Measurements from ENCODE around the gene ELOVL6.
"Not testable (repeated sequence)": the region's sequence is repeated elsewhere in the genome, so short reads cannot be mapped to it uniquely, and the experiment has no call there.

ELOVL6 gene

DNA sequence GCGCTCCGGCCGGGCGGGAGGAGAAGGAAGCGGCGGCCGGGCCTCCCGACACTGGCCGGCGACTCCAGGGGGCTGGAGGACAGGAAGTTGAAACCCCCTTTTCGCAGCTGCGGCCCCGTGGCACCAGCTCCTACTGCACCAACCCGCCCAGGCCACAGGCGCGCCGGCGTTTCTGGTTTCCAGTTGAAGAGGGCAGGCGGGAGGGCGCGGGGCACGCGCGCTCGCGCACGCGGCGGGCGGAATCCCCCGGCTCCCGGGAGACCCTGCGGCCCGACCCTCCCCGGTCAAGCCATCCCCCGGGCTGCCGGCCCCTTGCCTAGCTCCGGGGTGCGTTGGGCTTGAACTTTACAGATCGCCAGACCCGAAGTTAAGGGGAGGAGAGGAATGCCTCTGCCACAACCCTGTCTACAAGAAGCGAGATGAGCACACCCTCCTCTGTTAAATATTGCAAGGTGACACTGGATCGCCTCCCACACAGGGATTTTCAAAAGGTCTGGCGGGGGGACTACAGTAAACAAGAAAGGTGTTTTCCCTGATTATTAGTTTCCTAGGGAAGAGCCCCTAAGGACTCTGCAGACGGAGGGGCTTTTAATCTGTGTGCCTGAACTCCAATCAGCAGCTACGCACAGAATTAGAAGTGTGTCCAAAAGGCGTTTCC is 1.4 kb downstream of the ELOVL6 start:
- DNase-seq (ENCODE audit: low read depth), result peak; percentile 49

DNA sequence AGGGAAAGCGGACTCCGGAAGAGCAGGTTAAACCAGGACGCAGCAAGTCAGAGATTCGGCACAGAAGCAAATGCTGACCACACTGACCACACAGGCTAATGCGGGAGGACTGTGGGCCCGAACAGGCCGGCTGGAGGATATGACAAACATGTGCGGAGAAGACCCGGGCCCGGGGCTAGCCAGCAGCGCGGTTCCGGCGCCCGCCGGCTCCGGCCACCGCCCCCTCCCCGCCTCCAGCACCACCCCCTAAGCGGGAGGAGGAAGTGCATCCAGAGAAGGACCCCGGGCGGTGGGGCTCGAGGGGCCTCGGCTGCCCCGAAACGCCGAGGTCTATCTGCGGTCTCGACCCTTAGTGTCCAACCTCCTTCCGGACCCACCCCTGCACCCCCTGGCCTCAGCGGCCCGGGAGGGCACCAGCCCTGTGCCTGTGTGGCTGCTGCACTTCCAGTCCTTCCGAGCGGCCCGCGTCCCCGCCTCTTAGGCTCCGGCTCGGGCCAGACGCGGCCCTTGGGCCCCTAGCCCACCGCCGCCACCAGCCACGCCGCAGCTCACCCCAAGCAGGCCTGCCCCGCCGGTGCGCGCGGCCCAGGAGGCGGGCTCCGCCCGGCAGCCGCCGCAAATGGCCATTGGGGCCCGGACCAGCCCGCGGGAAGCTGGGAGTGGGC is 2.1 kb downstream of the ELOVL6 start:
- DNase-seq (ENCODE audit: low read depth), result peak; percentile 37

DNA sequence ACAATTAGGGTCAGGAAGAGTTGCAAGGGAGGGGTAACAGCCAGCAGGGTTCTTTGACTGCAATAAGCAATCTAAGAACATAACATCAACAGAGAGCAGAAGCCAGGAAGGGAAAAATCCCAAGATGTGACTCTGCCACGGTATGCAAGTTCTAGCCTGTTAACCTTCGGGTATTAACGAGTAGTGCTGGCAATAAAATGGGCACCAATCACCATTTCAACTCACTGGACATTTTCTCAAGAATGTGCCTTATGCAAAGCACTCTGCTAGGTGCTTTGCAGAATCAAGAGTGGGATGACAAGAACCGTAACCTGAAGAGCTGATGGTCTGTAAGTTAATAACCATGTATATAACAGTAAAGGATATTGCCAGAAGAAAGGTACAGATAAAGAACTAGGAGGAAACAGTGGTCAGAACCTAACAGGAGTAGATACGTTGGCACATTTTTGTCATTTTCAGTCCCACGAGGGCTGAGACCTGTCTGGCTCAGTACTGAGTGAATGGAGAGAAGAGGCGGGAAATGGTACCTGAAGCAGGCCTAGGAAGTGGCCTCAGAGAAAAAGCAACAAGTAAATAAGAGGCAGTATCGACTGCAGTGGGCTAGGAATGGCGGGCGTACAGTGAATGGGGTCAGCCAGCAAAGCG is 2.7 kb downstream of the ELOVL6 start:
- no peak for DNase-seq (ENCODE audit: low read depth)

DNA sequence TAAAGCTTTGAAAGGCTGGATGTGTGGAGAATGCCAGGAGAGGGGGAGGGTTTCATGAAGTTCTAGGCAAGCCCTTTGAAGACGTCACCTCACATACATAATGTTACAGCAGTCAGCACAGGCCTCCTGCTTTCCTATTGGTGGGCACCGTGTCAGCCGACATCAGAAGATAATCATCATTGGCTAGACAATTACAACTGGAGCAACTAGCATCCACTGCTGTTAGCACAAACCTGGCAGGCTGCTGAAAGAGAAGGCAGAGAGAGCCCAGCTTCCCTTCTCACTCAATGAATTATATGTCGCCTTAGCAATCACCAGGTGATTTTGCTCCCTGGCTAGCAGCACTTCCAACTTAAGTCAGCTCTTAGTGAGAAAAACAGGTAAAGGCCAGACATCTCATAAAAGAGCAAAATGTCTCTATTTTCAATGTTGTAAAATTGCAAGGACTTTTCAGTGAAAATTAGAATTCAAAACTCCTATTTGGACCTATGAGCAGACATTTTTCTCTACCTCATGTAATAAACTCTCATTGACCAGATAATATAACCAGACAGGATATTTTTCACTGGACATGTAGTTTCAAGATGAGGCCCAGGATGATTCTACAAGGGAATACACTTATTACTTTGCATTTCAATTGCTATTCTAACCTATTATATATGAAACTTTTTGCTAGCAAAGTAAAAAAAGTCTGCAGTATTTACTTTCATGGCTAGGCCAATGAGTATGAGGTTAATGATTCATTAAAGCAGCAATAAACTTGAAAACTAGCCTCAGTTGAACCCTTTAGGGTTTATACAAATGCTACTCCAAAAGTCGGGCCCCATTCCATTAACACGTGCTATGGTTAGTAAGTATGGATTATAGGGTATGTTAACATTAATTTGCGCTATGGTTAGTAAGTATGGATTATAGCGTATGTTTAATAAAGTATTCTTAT is 4.3 kb downstream of the ELOVL6 start:
- peak; percentile 54 for DNase-seq (ENCODE audit: low read depth)

DNA sequence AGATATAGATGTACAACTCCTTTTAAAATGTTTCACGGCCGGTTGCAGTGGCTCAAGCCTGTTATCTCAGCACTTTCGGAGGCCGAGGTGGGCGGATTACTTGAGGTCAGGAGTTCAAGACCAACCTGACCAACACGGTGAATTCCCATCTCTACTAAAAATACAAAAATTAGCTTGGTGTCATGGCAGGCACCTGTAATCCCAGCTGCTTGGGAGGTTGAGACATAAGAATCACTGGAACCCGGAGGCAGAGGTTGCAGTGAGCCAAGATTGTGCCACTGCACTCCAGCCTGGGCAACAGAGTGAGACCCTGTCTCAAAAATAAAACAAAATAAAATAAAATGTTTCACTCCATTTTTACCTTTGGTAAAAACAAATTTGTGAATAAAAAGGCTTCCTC is 5.1 kb downstream of the ELOVL6 start:
- DNase-seq (ENCODE audit: low read depth), result not testable (repeated sequence)

DNA sequence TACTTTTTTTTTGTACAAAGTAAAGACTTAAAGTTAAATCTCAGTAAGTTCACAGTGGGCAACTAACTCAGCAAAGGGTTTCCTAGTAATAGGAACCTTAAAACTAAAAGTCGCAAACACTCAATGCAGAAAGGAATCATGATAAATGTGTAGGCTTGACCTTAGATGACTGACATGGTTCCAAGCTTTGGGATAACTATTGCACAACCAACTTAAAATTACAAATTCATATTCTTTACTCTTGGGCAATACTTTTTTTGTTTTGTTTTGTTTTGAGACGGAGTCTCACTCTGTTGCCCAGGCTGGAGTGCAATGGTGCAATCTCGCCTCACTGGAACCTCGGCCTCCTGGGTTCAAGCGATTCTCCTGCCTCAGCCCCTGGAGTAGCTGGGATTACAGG is 8.2 kb downstream of the ELOVL6 start:
- DNase-seq (ENCODE audit: low read depth), result no peak

DNA sequence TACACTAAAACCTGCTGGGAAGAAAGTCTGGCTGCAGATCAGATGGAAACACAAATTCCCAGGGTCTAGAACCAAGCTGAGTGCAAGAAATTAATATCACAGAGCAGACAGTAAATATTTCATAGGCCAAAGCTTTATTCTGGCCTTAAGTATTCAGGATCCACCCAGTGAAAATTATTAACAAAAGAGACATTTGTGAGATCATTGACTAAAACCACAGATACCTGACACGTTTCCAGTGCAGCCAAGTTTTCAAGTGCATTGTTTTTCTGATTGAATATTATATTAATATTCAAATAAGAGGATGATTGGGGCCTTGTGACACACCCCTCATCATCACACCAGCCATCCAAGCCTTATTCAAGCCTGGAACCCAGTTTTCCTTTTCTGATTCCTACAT is 10.3 kb downstream of the ELOVL6 start:
- DNase-seq (ENCODE audit: low read depth), result no peak

DNA sequence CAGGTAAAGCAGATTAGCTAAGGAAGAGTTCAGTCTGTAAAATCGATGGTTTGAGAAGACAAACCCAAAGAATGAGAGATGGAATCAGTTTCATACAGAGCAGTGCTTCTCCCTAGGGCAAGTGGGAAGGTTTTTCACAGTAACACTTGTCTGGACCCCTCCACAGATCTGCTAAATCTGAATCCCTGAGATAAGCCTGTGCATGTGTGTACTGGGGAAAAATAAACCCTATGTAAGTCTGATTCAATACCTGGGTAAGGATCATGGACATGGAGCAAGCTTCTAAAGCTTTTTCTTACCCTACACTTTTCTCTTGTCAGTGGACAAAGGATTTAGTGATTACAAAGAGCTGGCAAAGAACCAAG is 13.6 kb downstream of the ELOVL6 start:
- DNase-seq (ENCODE audit: low read depth), result no peak

DNA sequence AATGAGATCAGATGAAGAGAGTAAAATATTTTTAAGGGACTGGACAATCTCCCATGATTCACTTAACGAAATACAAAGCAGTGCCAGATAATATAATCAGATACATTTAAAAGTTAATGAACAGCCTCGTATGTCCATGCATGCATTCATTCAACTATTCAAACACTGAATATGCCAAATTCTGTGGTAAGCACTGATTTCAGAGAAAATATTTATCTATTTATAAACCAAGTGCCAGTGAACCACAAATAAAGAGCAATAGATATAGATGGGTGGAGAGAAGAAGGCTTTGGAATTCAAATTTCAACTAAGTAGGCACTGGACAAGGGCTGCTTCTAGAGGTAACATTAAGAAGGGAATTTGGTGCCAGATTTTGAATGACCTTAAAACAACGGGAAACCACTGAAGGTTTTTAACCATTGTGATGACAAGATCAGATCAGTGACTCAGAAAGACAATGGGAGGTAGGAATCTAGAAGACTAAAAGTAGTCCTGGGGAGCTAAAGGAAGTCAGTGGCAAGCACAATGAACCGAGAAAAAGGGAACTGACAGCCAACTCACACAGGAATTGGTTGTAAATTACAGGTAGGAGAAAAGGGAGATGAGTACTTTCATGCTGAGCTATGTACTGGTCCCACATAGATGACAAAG is 14.2 kb downstream of the ELOVL6 start:
- DNase-seq (ENCODE audit: low read depth), result no peak

DNA sequence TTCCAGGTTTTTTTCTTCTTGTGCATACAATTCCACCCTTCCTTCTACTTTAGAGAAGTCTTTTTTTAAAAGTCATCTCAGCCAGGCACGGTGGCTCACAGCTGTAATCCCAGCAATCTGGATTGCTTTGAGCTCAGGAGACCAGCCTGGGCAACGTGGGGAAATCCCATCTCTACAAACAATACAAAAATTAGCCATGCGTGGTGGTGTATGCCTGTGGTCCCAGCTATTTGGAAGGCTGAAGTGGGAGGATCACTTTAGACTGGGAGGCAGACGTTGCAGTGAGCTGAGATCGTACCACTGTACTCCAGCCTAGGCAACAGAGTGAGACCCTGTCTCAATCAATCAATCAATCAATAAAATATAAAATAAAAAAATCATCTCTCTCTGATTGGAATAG is 14.8 kb downstream of the ELOVL6 start:
- no peak for DNase-seq (ENCODE audit: low read depth)

DNA sequence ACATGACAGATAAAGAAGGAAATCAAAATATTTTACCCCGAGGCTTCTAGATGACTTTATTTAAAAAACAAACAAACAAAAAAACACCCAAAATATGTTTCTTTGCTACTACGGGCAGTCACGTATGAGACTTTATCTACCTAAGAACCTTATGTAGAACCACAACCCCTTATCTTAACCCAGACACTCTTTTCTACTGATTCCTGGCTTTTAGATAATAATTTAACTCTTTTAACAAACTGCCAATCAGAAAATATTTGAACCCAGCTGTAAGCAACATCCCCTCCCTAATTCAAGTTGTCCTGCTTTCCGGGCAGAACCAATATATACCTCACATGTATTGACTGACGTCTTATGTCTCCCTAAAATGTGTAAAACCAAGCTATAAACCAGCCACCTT is 15.4 kb downstream of the ELOVL6 start:
- no peak for DNase-seq (ENCODE audit: low read depth)

DNA sequence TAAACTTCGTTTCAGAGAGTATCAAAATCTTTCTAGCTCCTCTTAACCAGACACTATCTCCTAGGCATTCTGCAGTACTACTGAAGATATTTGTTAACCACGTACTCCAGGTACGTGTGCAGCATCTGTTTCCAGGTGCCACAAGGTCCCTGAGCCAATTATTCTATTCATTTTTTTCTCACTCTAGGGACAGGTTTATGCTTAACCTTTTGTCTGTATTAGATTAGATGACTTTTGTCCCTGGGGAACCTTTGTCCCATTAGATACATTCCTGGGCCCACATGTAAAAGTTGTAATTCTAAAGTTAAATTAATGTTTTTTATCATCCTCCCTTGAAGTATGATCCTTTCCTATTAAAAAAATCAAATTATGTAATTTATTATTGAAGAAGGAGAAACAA is 16.5 kb downstream of the ELOVL6 start:
- DNase-seq (ENCODE audit: low read depth), result no peak

DNA sequence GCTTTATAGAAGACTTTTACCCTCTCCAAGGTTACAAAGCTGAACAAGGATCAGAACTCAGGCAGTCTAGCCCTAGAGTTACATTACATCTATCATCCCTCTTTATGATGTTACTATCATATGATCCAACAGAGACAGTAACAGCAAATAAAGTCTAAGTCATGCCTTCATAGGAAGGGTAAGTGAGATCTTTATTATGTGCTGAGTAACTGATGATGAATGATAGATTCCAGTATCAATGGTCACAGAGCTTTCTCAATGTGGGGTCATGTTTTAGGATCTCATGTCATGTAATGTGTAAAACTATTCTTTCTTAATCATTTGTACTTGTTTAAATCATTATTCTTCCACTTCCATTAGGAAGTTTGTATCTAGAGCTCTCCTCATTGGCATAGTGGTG is 22.8 kb downstream of the ELOVL6 start:
- DNase-seq (ENCODE audit: low read depth), result no peak

DNA sequence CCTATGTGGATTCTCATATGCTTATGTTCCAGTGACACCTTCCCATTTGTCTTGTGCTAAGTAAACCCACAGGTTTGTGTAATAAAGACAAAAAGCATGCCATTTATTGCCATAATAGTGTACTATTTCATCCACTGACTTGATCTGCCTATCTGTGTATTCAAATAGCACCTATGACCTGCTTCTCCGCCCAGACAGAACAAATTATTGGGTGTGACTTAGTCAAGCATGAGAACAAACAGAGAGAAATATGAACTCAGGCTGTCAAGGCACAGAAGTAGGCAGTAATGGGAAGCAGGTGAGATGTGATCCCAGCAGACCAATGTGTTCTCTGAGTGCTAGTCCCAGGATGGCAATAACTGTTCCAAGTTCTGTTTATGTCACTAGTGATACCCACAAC is 25.4 kb downstream of the ELOVL6 start:
- no peak for DNase-seq (ENCODE audit: low read depth)

DNA sequence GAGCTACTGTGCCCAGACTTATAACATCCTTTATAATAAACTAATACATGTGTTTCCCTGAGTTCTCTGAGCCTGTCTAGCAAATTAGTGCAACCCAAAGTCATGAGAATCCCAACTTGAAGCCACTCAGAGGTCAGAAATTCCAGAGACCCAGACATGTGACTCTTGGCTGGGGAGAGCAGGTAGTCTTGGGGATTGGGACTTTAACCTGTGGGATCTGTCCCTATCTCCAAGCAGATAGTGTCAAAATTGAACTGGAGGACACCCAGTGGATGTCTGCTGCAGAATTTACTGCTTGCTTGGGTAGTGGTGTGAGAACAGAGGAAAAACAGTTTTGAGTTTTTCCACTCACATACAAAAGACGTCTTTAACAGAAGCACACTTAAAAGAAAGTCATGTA is 26.4 kb downstream of the ELOVL6 start:
- no peak for DNase-seq (ENCODE audit: low read depth)

DNA sequence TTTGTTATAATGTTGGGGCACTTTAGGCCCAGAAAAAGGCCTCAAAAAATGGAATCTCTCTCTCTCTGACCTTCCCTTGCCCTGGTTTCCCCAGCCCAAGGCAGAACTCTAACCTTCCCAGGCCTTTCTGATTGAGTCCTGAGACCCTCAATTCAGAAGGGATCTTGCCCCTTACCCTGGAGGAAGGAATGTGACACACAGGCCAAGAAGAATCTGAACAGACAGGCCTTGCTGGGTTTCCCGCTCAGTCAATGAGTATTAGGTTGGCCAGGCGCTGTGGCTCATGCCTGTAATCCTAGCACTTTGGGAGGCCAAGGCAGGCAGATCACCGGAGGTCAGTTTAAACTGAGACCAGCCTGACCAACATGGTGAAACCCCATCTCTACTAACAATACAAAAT is 27.6 kb downstream of the ELOVL6 start:
- no peak for DNase-seq (ENCODE audit: low read depth)

DNA sequence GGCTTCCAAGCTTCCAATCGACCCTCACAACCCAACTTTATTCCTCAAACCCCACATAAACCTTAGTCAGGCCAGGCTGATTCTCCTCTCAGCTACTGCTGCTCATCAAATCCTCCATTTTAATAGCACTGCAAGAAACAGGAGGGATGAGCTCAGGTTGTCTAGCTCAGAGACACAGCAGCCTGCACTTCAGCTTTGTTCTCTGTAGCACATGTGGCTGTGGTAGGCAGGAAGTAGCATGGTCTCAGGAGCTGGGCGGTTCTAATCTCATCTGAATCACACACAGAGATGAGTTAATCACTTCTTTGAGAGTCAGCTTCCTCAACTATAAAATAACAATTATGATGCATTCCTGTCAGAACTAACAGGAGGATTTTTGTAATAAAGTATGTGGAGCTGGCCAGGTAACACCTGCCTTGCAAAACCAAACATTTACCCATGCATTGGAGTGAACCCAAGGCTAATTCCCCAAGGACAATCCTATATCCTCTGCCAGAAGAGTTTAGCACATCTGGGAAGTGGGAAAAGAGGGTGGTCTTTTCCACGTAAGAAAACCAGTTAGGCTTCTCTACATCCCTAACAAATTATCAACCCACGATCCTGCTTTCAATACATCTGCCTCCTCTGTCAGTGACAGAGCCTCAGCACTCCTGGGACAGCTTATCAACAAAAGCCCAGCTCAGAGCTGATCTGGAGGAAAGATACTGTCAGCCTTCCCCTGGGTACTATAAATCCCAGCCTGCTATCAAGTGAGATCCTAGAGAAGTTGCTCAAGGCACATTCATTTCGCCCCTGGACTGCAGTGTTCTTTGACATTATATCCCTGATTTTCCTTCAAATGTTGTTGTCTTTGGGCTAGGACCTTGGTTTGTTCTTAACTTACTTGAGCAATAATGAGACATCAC is 32.8 kb downstream of the ELOVL6 start:
- DNase-seq (ENCODE audit: low read depth), result peak; percentile 39

DNA sequence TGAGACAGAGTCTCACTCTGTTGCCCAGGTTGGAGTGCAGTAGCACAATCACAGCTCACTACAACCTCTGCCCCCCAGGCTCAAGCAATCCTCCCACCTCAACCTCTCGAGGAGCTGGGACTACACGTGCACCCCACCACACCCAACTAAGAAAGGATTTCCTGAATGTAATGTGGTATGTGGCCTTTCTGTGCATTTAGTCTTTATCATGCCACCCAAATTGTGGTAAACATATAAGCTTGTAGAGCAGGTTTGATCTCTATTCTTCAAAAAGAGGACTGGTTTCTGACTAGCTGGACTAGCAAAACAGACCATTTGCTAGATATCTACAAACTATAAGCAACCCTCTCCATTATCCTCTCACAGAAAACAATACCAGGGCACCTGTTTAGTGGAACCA is 33.6 kb downstream of the ELOVL6 start:
- no peak for DNase-seq (ENCODE audit: low read depth)

DNA sequence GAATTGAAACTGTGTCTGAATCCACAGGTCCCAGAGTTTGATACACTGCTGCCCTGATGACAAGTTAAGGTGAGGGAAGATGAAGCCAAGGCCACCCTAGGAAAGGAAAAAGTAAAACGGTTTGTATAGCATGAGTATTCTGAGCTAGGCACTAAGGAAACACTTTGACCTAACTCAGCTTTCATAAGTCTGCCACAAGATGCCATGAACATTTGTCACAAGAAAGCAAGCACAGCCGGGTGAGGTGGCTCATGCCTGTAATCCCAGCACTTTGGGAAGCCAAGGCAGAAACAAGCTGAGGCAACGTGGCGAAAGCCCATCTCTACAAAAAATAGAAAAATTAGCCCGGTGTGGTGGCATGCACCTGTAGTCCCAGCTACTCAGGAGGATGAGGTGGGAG is 34.2 kb downstream of the ELOVL6 start:
- DNase-seq (ENCODE audit: low read depth), result no peak

DNA sequence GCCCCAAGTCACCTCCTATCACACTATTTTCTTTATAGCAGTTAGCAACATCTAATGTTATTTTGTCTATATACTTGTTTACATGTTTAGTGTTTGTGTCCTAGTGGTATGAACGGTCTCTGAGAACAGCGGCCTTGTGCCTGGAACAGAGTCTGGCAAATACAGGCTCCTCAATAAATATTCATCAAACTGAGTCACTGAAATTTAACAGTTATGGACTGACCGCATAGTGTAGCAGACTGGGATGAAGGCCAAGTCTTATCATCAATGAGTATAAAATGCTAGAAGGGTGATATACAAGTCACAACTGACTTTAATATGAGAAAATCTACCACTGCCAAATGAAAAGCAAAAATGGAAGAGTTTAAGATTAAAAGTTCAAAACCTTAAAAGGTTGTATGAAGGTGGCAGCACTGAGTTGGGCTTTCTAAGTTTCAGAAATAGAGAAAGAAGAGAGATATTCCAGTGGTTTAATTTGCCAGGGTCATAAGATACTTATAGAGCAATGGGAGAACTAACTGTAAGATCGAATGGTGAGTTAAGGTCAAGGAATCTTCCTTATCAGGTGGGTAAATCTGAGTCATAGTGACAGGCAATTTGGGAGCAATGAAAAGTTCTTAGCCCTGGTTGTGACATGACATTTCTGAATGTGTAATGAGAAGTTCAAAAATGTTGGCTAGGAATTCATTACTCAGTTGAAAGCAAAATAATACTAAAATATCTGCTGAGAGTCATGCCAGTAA is 34.9 kb downstream of the ELOVL6 start:
- no peak for DNase-seq (ENCODE audit: low read depth)
